ENCODE results near the gene ENTR1.

The ENTR1 gene

DNA sequence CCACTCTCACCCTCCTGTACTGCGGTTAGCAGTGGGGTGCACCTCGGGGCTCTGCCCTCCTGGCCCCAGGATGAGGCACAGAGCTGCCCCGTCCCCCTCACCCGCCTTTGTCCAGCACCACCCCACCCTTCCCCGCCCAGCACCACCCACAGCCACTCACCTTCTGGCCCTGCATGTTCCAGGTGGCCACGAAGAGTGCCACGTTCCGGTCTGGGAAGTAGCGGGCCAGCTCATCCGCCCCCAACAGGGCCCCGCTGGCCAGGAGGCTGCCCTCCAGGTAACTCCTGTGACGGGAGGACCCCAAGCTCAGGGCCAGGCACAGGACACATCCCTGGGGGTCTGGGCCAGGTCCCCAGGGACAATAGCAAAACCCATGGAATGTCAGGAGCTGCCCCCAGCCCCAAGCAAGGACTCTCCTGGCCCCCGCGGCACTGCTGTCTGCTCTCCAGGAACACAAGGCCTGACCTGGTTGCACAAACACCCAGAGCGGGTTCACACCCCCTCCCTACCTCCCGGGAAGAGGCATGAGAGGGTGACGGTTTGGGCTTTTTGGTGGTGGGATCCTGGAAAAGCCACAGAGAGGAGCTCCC is 24.3 kb upstream of the ENTR1 start:
- Histone ChIP-seq H3K9ac (no peak overlapping the region), H3K4me1 (peaks cover 23 to 29% (median 26%) of the 10 kb centered on the region in 10 experiments), H3K9me3 (replicated peaks in 1 of 11) (no peaks in the 10 kb centered on the region), H3K36me3 (peaks cover 31 to 73% (median 59%) of the 10 kb centered on the region in 11 experiments; a peak in 21 of 22 replicates), H4K20me1 (peaks cover 54 to 88% (median 73%) of the 10 kb centered on the region in 11 experiments; a peak in 21 of 22 replicates), H3K4me3 (no peak overlapping the region), H3K4me2 (no peak overlapping the region), H3K27ac (no peak overlapping the region), H3K27me3 (no peaks in the 10 kb centered on the region)
- no peak for TF ChIP-seq Cebpa-rat (IDR thresholded peaks at IDR 0.05)

DNA sequence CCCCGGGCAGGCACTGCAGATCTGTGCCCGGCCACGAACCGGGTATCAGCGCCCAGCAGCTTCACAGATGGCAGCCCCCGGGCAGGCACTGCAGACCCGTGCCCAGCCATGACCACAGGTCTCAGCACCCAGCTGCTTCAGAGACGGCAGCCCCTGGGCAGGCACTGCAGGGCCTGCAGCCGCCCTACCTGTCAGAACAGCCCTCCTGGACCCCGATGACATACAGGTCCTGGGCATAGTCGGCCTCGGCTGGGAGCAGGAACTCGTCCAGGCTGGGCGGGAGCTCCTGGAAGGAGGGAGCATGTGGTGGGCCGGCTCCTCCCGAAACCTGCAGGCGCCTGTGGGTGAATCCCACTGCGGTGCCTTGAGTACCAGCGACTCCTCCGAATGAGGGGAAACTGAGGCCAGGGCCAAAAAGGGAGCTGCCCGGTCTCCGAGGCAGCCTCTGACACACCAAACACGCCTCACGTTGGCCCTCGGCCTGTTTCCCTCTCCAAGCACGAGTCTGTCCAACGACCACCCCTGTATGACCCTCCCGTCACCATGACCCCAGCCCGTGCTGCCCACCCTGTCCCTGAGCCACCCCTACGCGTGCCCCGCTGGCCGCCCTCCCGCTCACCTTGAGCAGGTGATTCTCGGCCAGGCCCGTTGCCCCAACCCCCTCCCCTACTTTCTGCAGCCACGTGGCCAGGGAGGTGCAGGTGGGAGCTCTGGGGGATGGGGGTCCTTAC is 23.6 kb upstream of the ENTR1 start:
- Histone ChIP-seq H3K4me3 (no peak overlapping the region), H3K9me3 (replicated peaks in 1 of 11) (no peaks in the 10 kb centered on the region), H3K4me1 (peaks cover 23 to 29% (median 26%) of the 10 kb centered on the region in 10 experiments), H3K4me2 (no peak overlapping the region), H3K36me3 (peaks cover 37 to 80% (median 66%) of the 10 kb centered on the region in 11 experiments), H3K27me3 (no peaks in the 10 kb centered on the region), H3K9ac (no peak overlapping the region), H4K20me1 (peaks cover 54 to 92% (median 79%) of the 10 kb centered on the region in 11 experiments; a peak in 21 of 22 replicates), H3K27ac (no peak overlapping the region)
- no peak for TF ChIP-seq Cebpa-rat (IDR thresholded peaks at IDR 0.05)

DNA sequence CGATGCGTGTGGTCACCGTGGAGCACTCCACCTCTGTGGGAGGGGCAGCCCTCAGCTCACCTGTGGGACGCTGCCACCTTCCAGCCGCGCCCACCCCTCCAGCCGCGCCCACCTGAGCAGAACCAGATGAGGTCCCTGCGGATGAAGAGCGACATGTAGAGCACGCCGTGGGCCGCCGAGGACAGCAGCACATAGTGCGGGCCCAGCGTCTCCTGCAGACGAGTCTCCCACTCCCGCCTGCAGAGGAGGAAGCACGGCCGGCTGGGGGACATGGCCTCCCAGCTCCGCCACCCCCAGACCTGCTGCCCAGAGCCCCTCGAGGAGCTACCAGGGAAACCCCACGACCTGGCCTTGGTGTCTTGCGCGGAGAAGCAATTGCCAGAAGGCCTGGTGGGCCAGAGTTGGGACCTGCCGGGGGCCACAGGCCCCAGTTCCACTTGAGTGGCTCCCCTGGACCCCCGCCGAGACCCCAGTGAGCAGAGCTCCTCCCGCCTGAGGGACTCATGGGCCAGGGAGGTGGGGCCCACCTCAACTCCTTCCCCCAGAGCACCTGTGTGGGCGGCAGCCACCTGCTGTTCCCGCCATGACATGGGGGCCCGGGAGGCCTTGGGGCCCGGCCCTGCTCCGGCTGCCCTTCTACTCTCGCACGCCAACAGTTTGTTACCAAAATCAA is 22.8 kb upstream of the ENTR1 start:
- peaks cover 51 to 89% (median 74%) of the 10 kb centered on the region in 11 experiments; a peak in 21 of 22 replicates for H4K20me1 ChIP-seq
- peaks cover 22 to 23% (median 22%) of the 10 kb centered on the region in 10 experiments for H3K4me1 ChIP-seq
- H3K4me3 ChIP-seq, result no peak overlapping the region
- no peak overlapping the region for H3K9ac ChIP-seq
- H3K27ac ChIP-seq, result no peak overlapping the region
- H3K36me3 ChIP-seq, result peaks cover 43 to 88% (median 74%) of the 10 kb centered on the region in 11 experiments
- H3K27me3 ChIP-seq, result no peaks in the 10 kb centered on the region
- H3K9me3 ChIP-seq (replicated peaks in 1 of 11), result no peaks in the 10 kb centered on the region
- no peak for TF ChIP-seq Cebpa-rat (IDR thresholded peaks at IDR 0.05)
- H3K4me2 ChIP-seq, result no peak overlapping the region

DNA sequence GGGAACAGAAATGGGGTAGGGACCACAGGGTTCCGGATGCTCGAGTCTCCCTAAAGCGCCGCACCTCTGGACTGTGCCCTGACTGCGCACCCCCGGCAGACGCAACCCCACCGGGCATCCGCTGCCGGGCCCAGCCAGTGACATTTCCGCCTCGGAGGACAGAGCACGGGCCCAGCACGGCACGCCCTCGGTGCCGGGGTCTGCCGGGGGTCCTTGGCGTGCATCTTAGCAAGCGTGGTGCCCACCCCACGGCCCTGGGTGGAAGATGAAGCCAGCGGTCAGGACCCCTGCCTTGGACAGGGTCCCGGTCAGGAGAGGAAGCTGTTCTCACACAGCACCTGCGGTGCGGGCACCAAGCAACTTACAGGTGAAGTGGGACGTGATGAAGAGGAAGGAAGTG is 22.2 kb upstream of the ENTR1 start:
- Histone ChIP-seq H3K4me2 (no peak overlapping the region), H3K4me3 (no peak overlapping the region), H3K27ac (no peak overlapping the region), H3K36me3 (peaks cover 43 to 91% (median 77%) of the 10 kb centered on the region in 11 experiments), H3K27me3 (no peaks in the 10 kb centered on the region), H3K9ac (no peak overlapping the region), H3K9me3 (replicated peaks in 1 of 11) (no peaks in the 10 kb centered on the region), H4K20me1 (peaks cover 45 to 84% (median 69%) of the 10 kb centered on the region in 11 experiments; a peak in 21 of 22 replicates), H3K4me1 (peaks cover 16 to 17% (median 16%) of the 10 kb centered on the region in 10 experiments)
- no peak for TF ChIP-seq Cebpa-rat (IDR thresholded peaks at IDR 0.05)

DNA sequence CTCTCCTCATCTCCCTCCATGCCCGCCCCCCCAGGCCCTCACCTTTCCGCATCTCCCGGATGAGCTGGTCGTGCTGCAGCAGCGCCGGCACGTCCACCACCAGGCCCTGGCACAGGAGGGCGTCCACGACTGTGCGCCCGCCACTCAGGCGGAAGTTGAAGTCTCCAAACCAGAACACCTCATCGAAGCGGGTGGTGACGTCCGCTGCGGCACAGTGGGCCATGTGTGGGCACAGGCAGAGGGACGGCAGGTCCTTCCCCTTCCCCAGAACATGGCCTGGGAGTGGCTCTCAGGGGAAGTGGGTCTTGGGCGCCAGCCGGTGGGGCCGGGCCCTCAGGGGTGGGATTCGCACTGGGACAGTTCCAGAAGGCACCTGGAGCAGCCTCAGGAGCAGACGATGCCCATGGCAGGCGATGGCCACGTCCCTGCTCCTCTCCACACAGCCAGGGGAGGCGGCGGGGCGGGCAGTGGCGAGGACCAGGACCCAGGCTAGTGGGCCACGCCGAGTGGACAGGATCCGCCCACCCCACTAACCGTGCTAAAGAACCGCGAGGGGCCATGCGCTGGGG is 21.5 kb upstream of the ENTR1 start:
- Histone ChIP-seq H3K27me3 (no peaks in the 10 kb centered on the region), H4K20me1 (peaks cover 38 to 84% (median 69%) of the 10 kb centered on the region in 11 experiments; a peak in 21 of 22 replicates), H3K27ac (no peak overlapping the region), H3K9ac (no peak overlapping the region), H3K4me3 (no peak overlapping the region), H3K4me1 (peaks cover 8 to 10% (median 9%) of the 10 kb centered on the region in 10 experiments), H3K36me3 (peaks cover 44 to 91% (median 80%) of the 10 kb centered on the region in 11 experiments), H3K4me2 (no peak overlapping the region), H3K9me3 (replicated peaks in 1 of 11) (no peaks in the 10 kb centered on the region)
- no peak for TF ChIP-seq Cebpa-rat (IDR thresholded peaks at IDR 0.05)

DNA sequence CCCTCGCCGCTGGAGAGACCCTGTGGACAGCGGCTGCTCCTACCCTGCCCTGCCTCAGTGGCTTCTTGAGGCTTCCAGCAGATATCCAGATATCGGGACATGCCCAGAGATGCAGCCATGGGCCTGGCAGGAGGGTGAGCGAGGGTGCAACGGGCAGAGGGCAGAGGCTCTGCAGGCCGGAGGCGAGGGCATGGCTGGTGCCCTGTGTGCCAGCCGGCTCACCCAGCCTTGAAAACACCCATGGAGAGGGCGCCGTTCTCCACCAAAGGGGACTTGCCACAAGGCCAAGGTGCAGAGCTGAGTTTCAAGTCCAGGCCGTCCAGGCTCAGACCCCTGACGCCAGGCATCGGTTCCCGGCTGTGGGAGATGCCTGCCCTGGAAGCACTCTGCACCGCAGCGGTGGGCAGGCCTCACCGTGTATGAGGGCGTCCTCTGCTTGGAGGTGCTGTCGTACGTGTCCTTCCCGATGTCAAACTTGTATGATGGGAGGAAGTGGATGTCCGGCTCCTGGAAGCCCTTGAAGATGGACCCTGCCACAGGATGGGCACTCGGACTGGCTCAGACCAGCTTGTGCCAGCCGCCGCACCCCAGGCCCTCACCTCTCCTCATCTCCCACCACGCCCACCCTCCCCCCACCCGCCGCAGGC is 20.3 kb upstream of the ENTR1 start:
- Histone ChIP-seq H3K4me2 (no peak overlapping the region), H3K27me3 (no peaks in the 10 kb centered on the region), H3K4me1 (no peaks in the 10 kb centered on the region; a peak in 1 of 20 replicates), H3K36me3 (peaks cover 45 to 92% (median 84%) of the 10 kb centered on the region in 11 experiments), H3K27ac (no peak overlapping the region), H3K9ac (peak overlapping the region in 1 of 11 experiments; percentile 12; a peak in 1 of 22 replicates), H3K9me3 (replicated peaks in 1 of 11) (no peaks in the 10 kb centered on the region), H3K4me3 (no peak overlapping the region), H4K20me1 (peaks cover 26 to 84% (median 69%) of the 10 kb centered on the region in 11 experiments; a peak in 21 of 22 replicates)
- TF ChIP-seq Cebpa-rat (IDR thresholded peaks at IDR 0.05), result no peak

DNA sequence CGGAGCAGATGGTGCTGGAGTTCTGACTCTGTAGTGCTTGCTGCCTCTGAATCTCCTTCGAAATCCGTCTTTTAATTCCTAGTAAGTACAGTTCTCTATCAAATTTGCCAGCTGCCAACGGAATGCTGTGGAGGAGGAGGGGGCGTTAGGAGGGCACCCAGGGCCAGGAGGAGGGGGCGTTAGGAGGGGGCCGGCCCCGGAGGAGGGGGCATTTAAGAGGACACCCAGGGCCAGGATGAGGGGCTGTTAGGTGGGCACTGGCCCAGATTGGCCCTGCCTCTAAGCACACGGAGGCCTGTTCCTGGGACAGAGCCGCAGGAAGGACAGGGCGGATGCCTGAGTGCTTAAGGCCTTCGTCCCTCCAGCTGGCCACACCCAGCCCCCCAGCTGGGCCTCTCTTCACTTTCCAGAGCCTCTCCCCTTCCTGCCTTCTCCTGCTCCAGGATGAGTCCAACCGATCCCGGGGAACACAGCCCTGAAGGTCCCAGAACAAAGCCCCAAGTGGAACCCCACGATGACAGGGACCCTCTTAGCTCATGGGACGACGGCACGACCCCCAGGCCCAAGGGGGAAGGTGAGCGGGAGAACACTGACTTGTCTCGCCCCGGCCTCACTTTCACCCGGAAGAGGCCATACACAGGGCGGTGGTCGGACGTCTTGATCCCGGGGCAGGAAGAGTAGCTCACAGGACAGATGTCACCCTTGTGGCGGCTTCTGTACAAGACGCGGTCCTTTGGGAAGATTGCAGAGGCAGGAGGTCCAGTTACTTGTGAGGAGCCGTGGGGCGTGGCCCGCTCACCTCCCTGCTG is 19.5 kb upstream of the ENTR1 start:
- Histone ChIP-seq H4K20me1 (peaks cover 18 to 84% (median 66%) of the 10 kb centered on the region in 11 experiments; a peak in 21 of 22 replicates), H3K9me3 (replicated peaks in 1 of 11) (no peaks in the 10 kb centered on the region), H3K4me3 (no peak overlapping the region), H3K4me2 (no peak overlapping the region), H3K27ac (no peak overlapping the region), H3K9ac (peak overlapping the region in 1 of 11 experiments; percentile 12; a peak in 1 of 22 replicates), H3K36me3 (peaks cover 50 to 92% (median 83%) of the 10 kb centered on the region in 11 experiments), H3K27me3 (no peaks in the 10 kb centered on the region), H3K4me1 (no peaks in the 10 kb centered on the region)
- no peak for TF ChIP-seq Cebpa-rat (IDR thresholded peaks at IDR 0.05)

DNA sequence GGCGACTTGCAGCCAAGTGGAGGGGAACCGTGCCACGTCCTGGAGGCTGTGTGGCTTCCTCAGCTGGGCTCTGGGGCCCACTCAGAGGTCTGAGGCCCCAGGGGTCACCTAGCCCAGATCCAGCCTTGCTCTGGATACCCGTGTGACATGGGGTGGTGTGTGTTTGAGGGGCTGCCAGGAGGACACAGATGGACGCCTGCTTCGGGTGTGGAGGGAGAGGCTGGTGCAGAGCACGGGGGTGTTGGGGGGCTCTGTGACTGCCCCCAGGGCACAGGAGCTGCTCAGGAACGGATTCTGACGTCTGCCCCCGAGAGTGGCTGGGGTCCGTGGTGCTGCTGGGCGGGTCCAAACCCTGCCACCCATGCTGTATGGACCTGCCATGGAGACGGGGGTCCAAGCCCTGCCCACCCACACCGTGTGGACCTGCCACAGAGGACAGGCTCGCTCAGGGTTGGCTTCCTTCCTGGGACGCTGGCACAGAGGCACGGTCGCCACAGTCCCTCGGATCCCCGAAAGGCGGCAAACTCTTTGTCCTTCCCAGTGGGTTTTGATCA is 18.7 kb upstream of the ENTR1 start:
- Histone ChIP-seq H3K36me3 (peaks cover 57 to 92% (median 87%) of the 10 kb centered on the region in 11 experiments), H3K9ac (no peak overlapping the region), H3K4me2 (no peak overlapping the region)

More for the DNA sequence above, 18.7 kb upstream of the ENTR1 start:
- Histone ChIP-seq H3K27me3 (no peaks in the 10 kb centered on the region), H4K20me1 (peaks cover 12 to 84% (median 66%) of the 10 kb centered on the region in 11 experiments; a peak in 20 of 22 replicates), H3K27ac (no peak overlapping the region; a peak in 1 of 22 replicates), H3K9me3 (replicated peaks in 1 of 11) (no peaks in the 10 kb centered on the region), H3K4me3 (no peak overlapping the region), H3K4me1 (no peaks in the 10 kb centered on the region)
- no peak for TF ChIP-seq Cebpa-rat (IDR thresholded peaks at IDR 0.05)
